Endothelial cell of umbilical vein (primary cell): ENCODE measurements around the gene EPHA10. TPM values are rescaled to one million over a fixed set of nuclear protein-coding genes. Genes with fewer than 3 reads are reported as not detected.
A peak's percentile ranks its signal among the peaks of the same experiment; 100 is the strongest.

Experiments
- BruUV-seq: library from RNA; stranded (reverse); fragments of 400-500 nt; replicated peaks from 2 replicates; lab custom pipeline; 2021; lab: Mats Ljungman, UMichigan
- CTCF ChIA-PET: fragments of 300-600, 350-600 bp; sonication (Branson Sonifier 250); formaldehyde crosslinking; loops from one replicate; lab custom pipeline; 2021; ENCODE audit warnings: antibody characterized with exemption, inconsistent platforms; lab: Charles Lee
- POLR2A ChIA-PET: fragments of 300-600, 350-600 bp; sonication (Branson Sonifier 250); formaldehyde crosslinking; loops from one replicate; lab custom pipeline; 2021; ENCODE audit warnings: antibody characterized with exemption, inconsistent platforms; lab: Charles Lee
- DNase-seq: peaks from one replicate; pipeline ENCODE4 v3.0.0-alpha.2; 2011; ENCODE audit warnings: low read depth, low spot score
- FAIRE-seq: peaks from 2 replicates; lab custom pipeline; 2011; peaks lifted over from hg19 to GRCh38; lab: Jason Lieb, UNC
- H2AFZ ChIP-seq: 2 replicates; pipeline ENCODE4 v1.6.0; 2012; ENCODE audit warnings: low read depth, low read length, control low read depth, inconsistent platforms
- H3K27ac ChIP-seq: 2 replicates; pipeline ENCODE4 v1.5.1; 2011; ENCODE audit warnings: low read depth, mild to moderate bottlenecking, control low read depth, low read length, moderate library complexity; ENCODE audit not compliant: insufficient read depth
- H3K27me3 ChIP-seq, 2 experiments: 2 replicates each; pipeline versions ENCODE4 v1.6.0 to v1.6.1; 2011; ENCODE audit warnings: low read length in 2 of 2, mixed read lengths in 1 of 2; ENCODE audit not compliant: control insufficient read depth in 2 of 2, insufficient read depth in 2 of 2
- H3K36me3 ChIP-seq, 2 experiments: 2 replicates in 1 of 2; 3 replicates in 1 of 2; pipeline ENCODE4 v1.5.1; 2011; ENCODE audit warnings: low read length in 2 of 2, mild to moderate bottlenecking in 1 of 2, moderate library complexity in 1 of 2; ENCODE audit not compliant: control insufficient read depth in 2 of 2, insufficient read depth in 2 of 2; ENCODE audit errors: extremely low read depth in 1 of 2
- H3K4me1 ChIP-seq: 3 replicates; pipeline ENCODE4 v1.5.1; 2011; ENCODE audit warnings: mild to moderate bottlenecking, low read length; ENCODE audit not compliant: control insufficient read depth, insufficient read depth; ENCODE audit errors: extremely low read depth
- H3K4me2 ChIP-seq: 2 replicates; pipeline ENCODE4 v1.6.1; 2011; ENCODE audit warnings: low read length, control low read depth, mixed read lengths; ENCODE audit not compliant: insufficient read depth
- H3K4me3 ChIP-seq, 3 experiments: fragments of 200-600 bp in 1 of 3; sonication (generic), shearing (Covaris generic) in 1 of 3; replicated peaks in 1 of 3; 2 replicates each; pipeline ENCODE4 v1.5.1; 2011 to 2016; ENCODE audit warnings: control low read depth in 3 of 3, low read length in 3 of 3, mild to moderate bottlenecking in 2 of 3, inconsistent platforms in 1 of 3, low read depth in 1 of 3, moderate library complexity in 1 of 3; ENCODE audit not compliant: insufficient read depth in 1 of 3
- H3K79me2 ChIP-seq: 2 replicates; pipeline ENCODE4 v1.6.0; 2012; ENCODE audit warnings: low read length, inconsistent platforms; ENCODE audit not compliant: control insufficient read depth, insufficient read depth
- H3K9ac ChIP-seq: replicated peaks from 2 replicates; pipeline ENCODE3; 2011; ENCODE audit warnings: low read length, control low read depth; ENCODE audit not compliant: insufficient read depth; ENCODE audit errors: extremely low read depth
- H3K9me1 ChIP-seq: replicated peaks from 3 replicates; pipeline ENCODE4 v1.6.0; 2011; ENCODE audit warnings: mild to moderate bottlenecking, low read length; ENCODE audit not compliant: control insufficient read depth, insufficient read depth; ENCODE audit errors: extremely low read depth
- H3K9me3 ChIP-seq: replicated peaks from 2 replicates; pipeline ENCODE4 v1.5.1; 2012; ENCODE audit warnings: low read length, inconsistent platforms; ENCODE audit not compliant: control insufficient read depth, insufficient read depth
- H4K20me1 ChIP-seq: replicated peaks from 2 replicates; pipeline ENCODE3; 2011; ENCODE audit warnings: mild to moderate bottlenecking, low read length; ENCODE audit not compliant: control insufficient read depth, insufficient read depth; ENCODE audit errors: extremely low read depth
- EZH2 ChIP-seq: IDR thresholded peaks from 2 replicates; pipeline ENCODE4 v1.6.1; 2012; ENCODE audit warnings: borderline replicate concordance, low read depth, mild to moderate bottlenecking, moderate library complexity, low read length, inconsistent platforms; ENCODE audit not compliant: severe bottlenecking
- FOS ChIP-seq: IDR thresholded peaks from 2 replicates; pipeline ENCODE4 v1.6.1; 2011; ENCODE audit warnings: mild to moderate bottlenecking, low read length, moderate library complexity, borderline replicate concordance; ENCODE audit not compliant: insufficient read depth
- JUN ChIP-seq: IDR thresholded peaks from 2 replicates; pipeline ENCODE4 v1.6.1; 2011; ENCODE audit warnings: borderline replicate concordance, low read depth; ENCODE audit not compliant: insufficient read length, insufficient read depth
- dilution Hi-C: fragments of 300-500 bp; cut with MboI; formaldehyde crosslinking; loops from one replicate; pipeline ENCODE4 v1.15.0; 2019; ENCODE audit warnings: low sequenced_read_pairs; ENCODE audit not compliant: extremely low pct_ligation_motif_present
- intact Hi-C: fragments of 100-400 bp; cut with micrococcal nuclease; formaldehyde crosslinking; loops from one replicate; pipeline ENCODE4 v1.10.0; 2022
- polyA plus RNA-seq, 4 experiments: library from polyadenylated mRNA; depleted of rRNA in 3 of 4; stranded (reverse) in 3 of 4; unstranded in 1 of 4; fragments of >200 nt; gene quantifications; 2 replicates each; pipeline versions ENCODE4 v1.2.1 to v1.2.3, GENCODE V29; 2011 to 2012; ENCODE audit warnings: missing spikeins in 1 of 4
- total RNA-seq: library from RNA; stranded (reverse); gene quantifications from 2 replicates; pipeline ENCODE4 v1.2.3, GENCODE V29; 2021
- TF ChIP-seq, protein P1 (sequence below): IDR thresholded peaks from 2 replicates; pipeline ENCODE4 v1.6.1; 2011; ENCODE audit not compliant: insufficient read depth, insufficient read length
- TF ChIP-seq, protein P2 (sequence below), 2 donors: IDR thresholded peaks; 1 replicate in 1 of 2; 2 replicates in 1 of 2; pipeline ENCODE4 v1.5.1; 2011; ENCODE audit warnings: low read length in 2 of 2, mild to moderate bottlenecking in 2 of 2, moderate library complexity in 2 of 2, control low read depth in 1 of 2, inconsistent platforms in 1 of 2, low read depth in 1 of 2; ENCODE audit not compliant: insufficient read depth in 1 of 2; ENCODE audit errors: extremely low read depth in 1 of 2

Gene EPHA10
- total and polyA plus RNA-seq, 2 donors (not counting 3 experiments of a cell fraction or from before 2014, with no cell fraction given): not detected

DNA sequence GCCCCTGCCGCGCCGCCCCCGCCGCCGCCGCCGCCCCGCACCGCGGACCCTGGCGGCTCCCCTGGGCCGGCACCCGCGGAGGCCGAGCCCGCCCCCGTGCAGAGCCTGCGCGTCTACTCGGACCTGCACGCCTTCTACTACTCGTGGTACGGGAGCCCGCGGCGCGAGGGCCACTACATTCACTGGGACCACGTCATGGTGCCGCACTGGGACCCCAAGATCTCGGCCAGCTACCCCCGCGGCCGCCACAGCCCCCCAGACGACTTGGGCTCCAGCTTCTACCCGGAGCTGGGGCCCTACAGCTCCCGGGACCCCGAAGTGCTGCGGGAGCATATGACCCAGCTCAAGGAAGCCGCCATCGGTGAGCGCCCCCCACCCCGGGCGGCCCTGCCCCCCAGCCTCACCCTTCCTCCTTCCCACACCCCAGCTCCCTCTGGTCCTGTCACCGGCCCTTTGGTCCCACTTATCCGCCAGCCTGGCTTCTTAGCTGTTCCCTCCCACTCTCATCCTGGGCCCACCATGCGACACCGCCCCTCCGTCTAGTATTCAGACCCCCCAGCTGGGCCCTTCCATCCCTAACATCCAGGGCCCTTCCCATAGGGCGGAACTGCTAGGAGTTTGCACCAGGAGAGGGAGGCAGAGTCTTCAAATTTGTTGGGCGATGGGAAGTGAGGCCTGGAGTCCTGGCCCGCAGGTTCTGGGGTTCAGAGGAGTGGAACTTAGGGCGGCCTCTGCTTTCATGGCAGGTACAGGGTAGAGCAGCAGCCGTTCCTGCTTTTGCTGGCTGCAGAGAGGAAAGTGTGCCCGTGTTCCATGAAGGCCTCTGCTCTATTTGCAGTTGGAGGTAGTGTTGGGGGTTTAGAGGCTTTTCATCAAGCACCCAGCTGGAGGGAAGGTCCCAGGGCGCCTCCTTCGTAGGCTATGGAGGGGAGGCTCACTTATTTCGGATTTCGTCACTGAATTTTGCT is 29.7 kb upstream of the EPHA10 start:
- Histone ChIP-seq H3K79me2 (no peaks in the 10 kb centered on the region), H3K36me3 (no peaks in the 10 kb centered on the region), H3K27me3 (peaks cover 9 to 16% of the 10 kb centered on the region in 2 experiments), H2AFZ (no peak overlapping the region), H4K20me1 (no peaks in the 10 kb centered on the region), H3K9me3 (no peaks in the 10 kb centered on the region), H3K4me3 (no peak overlapping the region), H3K4me1 (peaks cover 2% of the 10 kb centered on the region), H3K9me1 (no peaks in the 10 kb centered on the region), H3K4me2 (no peak overlapping the region), H3K27ac (no peak overlapping the region), H3K9ac (no peak overlapping the region)
- ChIA-PET CTCF (no interaction called here), POLR2A (no interaction called here)
- intact Hi-C loops: no loop called here
- TF ChIP-seq JUN: no peak
- TF ChIP-seq EZH2: peak; percentile 62
- TF ChIP-seq FOS: no peak
- TF ChIP-seq, protein P1, sequence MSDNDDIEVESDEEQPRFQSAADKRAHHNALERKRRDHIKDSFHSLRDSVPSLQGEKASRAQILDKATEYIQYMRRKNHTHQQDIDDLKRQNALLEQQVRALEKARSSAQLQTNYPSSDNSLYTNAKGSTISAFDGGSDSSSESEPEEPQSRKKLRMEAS: no peak
- TF ChIP-seq, protein P2, sequence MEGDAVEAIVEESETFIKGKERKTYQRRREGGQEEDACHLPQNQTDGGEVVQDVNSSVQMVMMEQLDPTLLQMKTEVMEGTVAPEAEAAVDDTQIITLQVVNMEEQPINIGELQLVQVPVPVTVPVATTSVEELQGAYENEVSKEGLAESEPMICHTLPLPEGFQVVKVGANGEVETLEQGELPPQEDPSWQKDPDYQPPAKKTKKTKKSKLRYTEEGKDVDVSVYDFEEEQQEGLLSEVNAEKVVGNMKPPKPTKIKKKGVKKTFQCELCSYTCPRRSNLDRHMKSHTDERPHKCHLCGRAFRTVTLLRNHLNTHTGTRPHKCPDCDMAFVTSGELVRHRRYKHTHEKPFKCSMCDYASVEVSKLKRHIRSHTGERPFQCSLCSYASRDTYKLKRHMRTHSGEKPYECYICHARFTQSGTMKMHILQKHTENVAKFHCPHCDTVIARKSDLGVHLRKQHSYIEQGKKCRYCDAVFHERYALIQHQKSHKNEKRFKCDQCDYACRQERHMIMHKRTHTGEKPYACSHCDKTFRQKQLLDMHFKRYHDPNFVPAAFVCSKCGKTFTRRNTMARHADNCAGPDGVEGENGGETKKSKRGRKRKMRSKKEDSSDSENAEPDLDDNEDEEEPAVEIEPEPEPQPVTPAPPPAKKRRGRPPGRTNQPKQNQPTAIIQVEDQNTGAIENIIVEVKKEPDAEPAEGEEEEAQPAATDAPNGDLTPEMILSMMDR (IDR thresholded peaks at IDR 0.05; ENCODE audit: extremely low read depth in 1 of 2, insufficient read depth in 1 of 2, low read depth in 1 of 2, low read length in 2 of 2): no peak
- dilution Hi-C loops: no loop called here
- FAIRE-seq: no peak
- no peak for DNase-seq
- BruUV-seq: no TSS peak
